Prostate gland (tissue), 2 donors: ENCODE data around the gene ZNF775. TPM values are rescaled to one million over a fixed set of nuclear protein-coding genes. Genes with fewer than 3 reads are reported as not detected.

ENCODE experiments used
- DNase-seq: peaks from one replicate; pipeline ENCODE4 v3.0.0-alpha.2; 2019; ENCODE audit warnings: low spot score
- H3K27ac ChIP-seq, 2 donors: fragments of 200-600 bp; sonication (generic); 2 replicates each; pipeline ENCODE4 v1.5.1; 2017 to 2019
- H3K27me3 ChIP-seq: fragments of 200-600 bp; sonication (generic); replicated peaks from 2 replicates; pipeline ENCODE4 v1.5.1; 2019; ENCODE audit not compliant: insufficient read depth
- H3K36me3 ChIP-seq, 2 donors: fragments of 200-600 bp; sonication (generic); 1 replicate in 1 of 2; 2 replicates in 1 of 2; pipeline versions ENCODE4 v1.5.1 to v1.8.1; 2017 to 2019
- H3K4me1 ChIP-seq: fragments of 200-600 bp; sonication (generic); replicated peaks from 2 replicates; pipeline ENCODE4 v1.5.1; 2019
- H3K4me3 ChIP-seq, 2 donors: fragments of 200-600 bp; sonication (generic); 2 replicates each; pipeline ENCODE4 v1.5.1; 2017 to 2019
- H3K9me3 ChIP-seq: fragments of 200-600 bp; sonication (generic); 2 replicates; pipeline ENCODE4 v1.5.1; 2017
- CTCF ChIP-seq, 4 experiments: fragments of 200-600 bp in 2 of 4; fragments of 450-650 bp in 2 of 4; sonication (generic) in 2 of 4; IDR thresholded peaks; 1 replicate in 3 of 4; 2 replicates in 1 of 4; pipeline ENCODE4 v1.5.1; 2016 to 2019; ENCODE audit warnings: antibody characterized with exemption in 4 of 4, mild to moderate bottlenecking in 2 of 4, moderate library complexity in 2 of 4
- POLR2A ChIP-seq: fragments of 450-650 bp; IDR thresholded peaks from one replicate; pipeline ENCODE4 v1.6.1; 2016; ENCODE audit warnings: antibody characterized with exemption, mild to moderate bottlenecking
- POLR2AphosphoS5 ChIP-seq: sonication (generic); formaldehyde crosslinking; IDR thresholded peaks from one replicate; pipeline ENCODE4 v1.6.1; 2017; ENCODE audit warnings: antibody characterized with exemption
- WGBS: methylation state at CpG from one replicate; pipeline ENCODE4 v1.1.5; 2018; 5-methylcytosine and 5-hydroxymethylcytosine counted together
- intact Hi-C: fragments of 100-400 bp; cut with DNase I; formaldehyde crosslinking; loops from one replicate; pipeline ENCODE4 v1.14.2; 2022
- total RNA-seq, 2 donors: library from RNA; depleted of rRNA; stranded (reverse); fragments of >200 nt; gene quantifications; one replicate each; pipeline ENCODE4 v1.1.0, GENCODE V29; 2016

The ZNF775 gene
- total RNA-seq, 2 donors from 2014 or later = 14.4 to 14.8 TPM

GRCh38 chr7:150368096-150368883 is 10.8 kb upstream of the ZNF775 start, which contains the start of gene REPIN1:
Gene REPIN1 (plus strand): TSS chr7:150368822. CDS start chr7:150369712, 890 bp downstream.
- Histone ChIP-seq H3K27me3 (no peaks in the 10 kb centered on the region), H3K36me3 (no peaks in the 10 kb centered on the region), H3K9me3 (no peaks in the 10 kb centered on the region), H3K27ac (peak within 1 kb of the TSS; percentile 95 to 97), H3K4me1 (peaks cover 22% of the 10 kb centered on the region), H3K4me3 (peak within 1 kb of the TSS; percentile 86 to 88)
- WGBS = 0% methylated on average over 42 of the region's 85 CpGs
- peak; percentile 89 for DNase-seq
- intact Hi-C loops = loop anchor here (1.0 kb wide), 1 partner anchor 10 kb away; no protein-coding TSS in a partner anchor
- TF ChIP-seq CTCF (IDR thresholded peaks at IDR 0.05) (no peak), POLR2AphosphoS5 (peak; percentile 62), POLR2A (peak; percentile 58)

- intact Hi-C loops = loop anchor here (1.0 kb wide), 1 partner anchor 9 kb away; no protein-coding TSS in a partner anchor
- Histone ChIP-seq H3K27me3 (no peaks in the 10 kb centered on the region), H3K4me3 (peak overlapping the region; percentile 86 to 88), H3K27ac (peak overlapping the region; percentile 95 to 97), H3K9me3 (no peaks in the 10 kb centered on the region), H3K36me3 (no peaks in the 10 kb centered on the region), H3K4me1 (peaks cover 29% of the 10 kb centered on the region)
- WGBS = 0% methylated on average over 57 of the region's 58 CpGs
- DNase-seq = peak; percentile 45
- TF ChIP-seq POLR2A = no peak
- TF ChIP-seq POLR2AphosphoS5 = no peak
- TF ChIP-seq CTCF (IDR thresholded peaks at IDR 0.05) = no peak
These were observed 10.0 kb upstream of the ZNF775 start for GRCh38 chr7:150368884-150369747.

- Histone ChIP-seq H3K4me3 (peak overlapping the region; percentile 86 to 88), H3K4me1 (peaks cover 29% of the 10 kb centered on the region), H3K9me3 (no peaks in the 10 kb centered on the region), H3K36me3 (no peaks in the 10 kb centered on the region), H3K27ac (peak overlapping the region; percentile 95 to 97), H3K27me3 (no peaks in the 10 kb centered on the region)
- intact Hi-C loops = no loop called here
- TF ChIP-seq POLR2AphosphoS5 (no peak), CTCF (IDR thresholded peaks at IDR 0.05) (no peak), POLR2A (no peak)
- WGBS = 23% methylated on average over 23 of the region's 23 CpGs
- no peak for DNase-seq
These were observed 9.2 kb upstream of the ZNF775 start for GRCh38 chr7:150369748-150370501.

- Histone ChIP-seq H3K4me3 (no peak overlapping the region), H3K27ac (peak overlapping the region in 1 of 2 donors; percentile 95), H3K36me3 (no peaks in the 10 kb centered on the region), H3K9me3 (no peaks in the 10 kb centered on the region), H3K27me3 (no peaks in the 10 kb centered on the region), H3K4me1 (peaks cover 29% of the 10 kb centered on the region)
- TF ChIP-seq POLR2AphosphoS5 = no peak
- no peak for TF ChIP-seq POLR2A
- TF ChIP-seq CTCF (IDR thresholded peaks at IDR 0.05) = no peak
- 51% methylated on average over 3 of the region's 3 CpGs for WGBS
- intact Hi-C loops = no loop called here
- no peak for DNase-seq
These were observed 8.5 kb upstream of the ZNF775 start for GRCh38 chr7:150370612-150371071.
